ENCODE measurements around the gene RPL6. TPM values are rescaled to one million over a fixed set of nuclear protein-coding genes. Genes with fewer than 3 reads are reported as not detected.

Gene RPL6
- total RNA-seq, 4 donors from 2014 or later: 1,278 to 1,553 (median 1,492) TPM

- Histone ChIP-seq H3K36me3 (no peaks in the 10 kb centered on the region), H3K27me3 (no peaks in the 10 kb centered on the region), H3K27ac (no peak overlapping the region), H3K9me3 (no peaks in the 10 kb centered on the region), H3K4me3 (no peak overlapping the region), H3K4me1 (no peaks in the 10 kb centered on the region)
- intact Hi-C loops (cut with DNase I; ENCODE audit: low total_unique reads): no loop called here
- DNase-seq: no peak
- TF ChIP-seq POLR2A (IDR thresholded peaks at IDR 0.05) (no peak), CTCF (IDR thresholded peaks at IDR 0.05) (no peak)
Observed at GRCh38 chr12:112367965-112368364, 41.4 kb downstream of the RPL6 start.

GRCh38 chr12:112362310-112362709 lies 47.1 kb downstream of the RPL6 start:
- Histone ChIP-seq H3K9me3 (no peaks in the 10 kb centered on the region), H3K4me3 (no peak overlapping the region), H3K36me3 (no peaks in the 10 kb centered on the region), H3K4me1 (no peaks in the 10 kb centered on the region), H3K27me3 (no peaks in the 10 kb centered on the region), H3K27ac (no peak overlapping the region)
- intact Hi-C loops (cut with DNase I; ENCODE audit: low total_unique reads): no loop called here
- TF ChIP-seq POLR2A (IDR thresholded peaks at IDR 0.05) (no peak), CTCF (IDR thresholded peaks at IDR 0.05) (no peak)
- no peak for DNase-seq

- H3K4me1 ChIP-seq: no peaks in the 10 kb centered on the region
- no peak overlapping the region for H3K4me3 ChIP-seq
- no peaks in the 10 kb centered on the region for H3K27me3 ChIP-seq
- H3K9me3 ChIP-seq: no peaks in the 10 kb centered on the region
- TF ChIP-seq POLR2A (IDR thresholded peaks at IDR 0.05): no peak
- TF ChIP-seq CTCF (IDR thresholded peaks at IDR 0.05): no peak
- intact Hi-C loops (cut with DNase I; ENCODE audit: low total_unique reads): no loop called here
- no peaks in the 10 kb centered on the region for H3K36me3 ChIP-seq
- no peak for DNase-seq
- no peak overlapping the region for H3K27ac ChIP-seq
Observed at GRCh38 chr12:112361271-112361670, 48.1 kb downstream of the RPL6 start.

- Histone ChIP-seq H3K9me3 (no peaks in the 10 kb centered on the region), H3K27ac (no peak overlapping the region), H3K36me3 (no peaks in the 10 kb centered on the region), H3K4me1 (no peaks in the 10 kb centered on the region), H3K27me3 (no peaks in the 10 kb centered on the region), H3K4me3 (no peak overlapping the region)
- TF ChIP-seq CTCF (IDR thresholded peaks at IDR 0.05): no peak
- no peak for TF ChIP-seq POLR2A (IDR thresholded peaks at IDR 0.05)
- no peak for DNase-seq
- intact Hi-C loops (cut with DNase I; ENCODE audit: low total_unique reads): no loop called here
Observed at GRCh38 chr12:112359290-112359689, 50.1 kb downstream of the RPL6 start.

- Histone ChIP-seq H3K27me3 (no peaks in the 10 kb centered on the region), H3K4me3 (no peak overlapping the region), H3K9me3 (no peaks in the 10 kb centered on the region), H3K4me1 (no peaks in the 10 kb centered on the region), H3K27ac (no peak overlapping the region), H3K36me3 (no peaks in the 10 kb centered on the region)
- intact Hi-C loops (cut with DNase I; ENCODE audit: low total_unique reads): no loop called here
- no peak for TF ChIP-seq POLR2A (IDR thresholded peaks at IDR 0.05)
- TF ChIP-seq CTCF (IDR thresholded peaks at IDR 0.05): no peak
- no peak for DNase-seq
Observed at GRCh38 chr12:112357214-112357613, 52.2 kb downstream of the RPL6 start.

Other genes with a start within 250 kb of the RPL6 start
- gene HECTD4, start 27.2 kb downstream of the RPL6 start, total RNA-seq: 10 to 100 TPM; 15.9 to 72.9 (median 45.2) TPM
- 100 to 1,000 TPM in 2 of 4 donors, 10 to 100 TPM in 2; 45.3 to 116 (median 76.9) TPM for gene PTPN11, start 9.3 kb upstream of the RPL6 start, total RNA-seq

All from uterus (tissue), 4 donors.